ENCODE results near the gene TSKU.

GRCh38 chr11:76837696-76838677 lies 54.8 kb downstream of the TSKU start:
- TF ChIP-seq POLR2AphosphoS5 (IDR thresholded peaks at IDR 0.05): no peak
- no peak for TF ChIP-seq POLR2A (IDR thresholded peaks at IDR 0.05)
